CD4-positive, alpha-beta T cell treated with Interleukin-17A for 4 hours (primary cell): ENCODE results near the gene ADORA2B.
"Not testable (repeated sequence)": the region's sequence is repeated elsewhere in the genome, so short reads cannot be mapped to it uniquely, and the experiment has no call there.

Experiments used
- DNase-seq: peaks from one replicate; pipeline ENCODE4 v3.0.0-alpha.2; 2020; ENCODE audit warnings: mixed read lengths

ADORA2B gene

GRCh38 chr17:15944759-15945526 is at the start of gene ADORA2B:
ADORA2B (plus strand) TSS chr17:15945130; CDS start chr17:15945249, 119 bp downstream.
- peak; percentile 59 for DNase-seq

- DNase-seq: no peak
Measured at GRCh38 chr17:15896277-15896676, 48.7 kb upstream of the ADORA2B start.

GRCh38 chr17:15896834-15897233 is 48.1 kb upstream of the ADORA2B start:
- no peak for DNase-seq

GRCh38 chr17:15899596-15899995 is 45.3 kb upstream of the ADORA2B start:
- not testable (repeated sequence) for DNase-seq

- DNase-seq: no peak
Measured at GRCh38 chr17:15900871-15901270, 44.1 kb upstream of the ADORA2B start.

- DNase-seq: not testable (repeated sequence)
Measured at GRCh38 chr17:15905236-15905635, 39.7 kb upstream of the ADORA2B start.

- no peak for DNase-seq
Measured at GRCh38 chr17:15907290-15907689, 37.6 kb upstream of the ADORA2B start.

- DNase-seq: no peak
Measured at GRCh38 chr17:15908378-15908777, 36.6 kb upstream of the ADORA2B start.

- no peak for DNase-seq
Measured at GRCh38 chr17:15909481-15909991, 35.4 kb upstream of the ADORA2B start.

- no peak for DNase-seq
Measured at GRCh38 chr17:15910791-15911190, 34.1 kb upstream of the ADORA2B start.

GRCh38 chr17:15911701-15912100 is 33.2 kb upstream of the ADORA2B start:
- not testable (repeated sequence) for DNase-seq

- no peak for DNase-seq
Measured at GRCh38 chr17:15912416-15912955, 32.4 kb upstream of the ADORA2B start.

GRCh38 chr17:15913826-15914225 is 31.1 kb upstream of the ADORA2B start:
- no peak for DNase-seq

GRCh38 chr17:15914400-15915170 is 30.3 kb upstream of the ADORA2B start:
- DNase-seq: no peak

GRCh38 chr17:15915961-15916360 is 29.0 kb upstream of the ADORA2B start:
- no peak for DNase-seq

GRCh38 chr17:15917021-15917437 is 27.9 kb upstream of the ADORA2B start:
- no peak for DNase-seq

- DNase-seq: no peak
Measured at GRCh38 chr17:15917438-15918027, 27.4 kb upstream of the ADORA2B start.

GRCh38 chr17:15918261-15918660 is 26.7 kb upstream of the ADORA2B start:
- DNase-seq: no peak

- no peak for DNase-seq
Measured at GRCh38 chr17:15918661-15919259, 26.2 kb upstream of the ADORA2B start.

- no peak for DNase-seq
Measured at GRCh38 chr17:15919466-15919865, 25.5 kb upstream of the ADORA2B start.

GRCh38 chr17:15920758-15921239 is 24.1 kb upstream of the ADORA2B start:
- no peak for DNase-seq

GRCh38 chr17:15921640-15922039 is 23.3 kb upstream of the ADORA2B start:
- DNase-seq: no peak

GRCh38 chr17:15922586-15922985 is 22.3 kb upstream of the ADORA2B start:
- DNase-seq: no peak
